GM10847 (cell line): Measurements from ENCODE around the gene TRAPPC4.

Experiments
- POLR2A ChIP-seq: IDR thresholded peaks from 2 replicates; pipeline ENCODE4 v1.6.1; 2011; ENCODE audit not compliant: insufficient read length; ENCODE audit errors: extremely low read depth

The TRAPPC4 gene

GRCh38 chr11:119006656-119007055 lies 11.9 kb upstream of the TRAPPC4 start:
- no peak for TF ChIP-seq POLR2A

- no peak for TF ChIP-seq POLR2A
Observed at GRCh38 chr11:119011476-119012053, 7.0 kb upstream of the TRAPPC4 start.

- TF ChIP-seq POLR2A = no peak
Observed at GRCh38 chr11:119012629-119013170, 5.9 kb upstream of the TRAPPC4 start.

- TF ChIP-seq POLR2A = no peak
Observed at GRCh38 chr11:119014209-119014924, 4.2 kb upstream of the TRAPPC4 start.

GRCh38 chr11:119015054-119015611 lies 3.4 kb upstream of the TRAPPC4 start:
- TF ChIP-seq POLR2A = no peak

GRCh38 chr11:119016216-119017009 lies 2.2 kb upstream of the TRAPPC4 start:
- no peak for TF ChIP-seq POLR2A

- TF ChIP-seq POLR2A = no peak
Observed at GRCh38 chr11:119019996-119020395, 1.4 kb downstream of the TRAPPC4 start.

GRCh38 chr11:119021631-119022030 lies 3.1 kb downstream of the TRAPPC4 start:
- TF ChIP-seq POLR2A = no peak

GRCh38 chr11:119023741-119024140 lies 5.2 kb downstream of the TRAPPC4 start:
- TF ChIP-seq POLR2A = no peak

- no peak for TF ChIP-seq POLR2A
Observed at GRCh38 chr11:119024430-119025098, 6.0 kb downstream of the TRAPPC4 start.

- no peak for TF ChIP-seq POLR2A
Observed at GRCh38 chr11:119025099-119025473, 6.5 kb downstream of the TRAPPC4 start.

GRCh38 chr11:119025541-119025940 lies 7.0 kb downstream of the TRAPPC4 start:
- TF ChIP-seq POLR2A = no peak

- TF ChIP-seq POLR2A = no peak
Observed at GRCh38 chr11:119025978-119026766, 7.6 kb downstream of the TRAPPC4 start.

- no peak for TF ChIP-seq POLR2A
Observed at GRCh38 chr11:119026970-119027369, 8.4 kb downstream of the TRAPPC4 start.
